NB4 (cell line): ENCODE measurements around the gene BATF3.

ENCODE experiments used
- POLR2A ChIP-seq: IDR thresholded peaks from 2 replicates; pipeline ENCODE4 v1.6.1; 2011; ENCODE audit warnings: mild to moderate bottlenecking; ENCODE audit not compliant: insufficient read length; ENCODE audit errors: extremely low read depth
- TF ChIP-seq, protein P1 (sequence below): IDR thresholded peaks from one replicate; pipeline ENCODE4 v1.5.1; 2012; ENCODE audit warnings: low read depth, low read length

- TF ChIP-seq, protein P1, sequence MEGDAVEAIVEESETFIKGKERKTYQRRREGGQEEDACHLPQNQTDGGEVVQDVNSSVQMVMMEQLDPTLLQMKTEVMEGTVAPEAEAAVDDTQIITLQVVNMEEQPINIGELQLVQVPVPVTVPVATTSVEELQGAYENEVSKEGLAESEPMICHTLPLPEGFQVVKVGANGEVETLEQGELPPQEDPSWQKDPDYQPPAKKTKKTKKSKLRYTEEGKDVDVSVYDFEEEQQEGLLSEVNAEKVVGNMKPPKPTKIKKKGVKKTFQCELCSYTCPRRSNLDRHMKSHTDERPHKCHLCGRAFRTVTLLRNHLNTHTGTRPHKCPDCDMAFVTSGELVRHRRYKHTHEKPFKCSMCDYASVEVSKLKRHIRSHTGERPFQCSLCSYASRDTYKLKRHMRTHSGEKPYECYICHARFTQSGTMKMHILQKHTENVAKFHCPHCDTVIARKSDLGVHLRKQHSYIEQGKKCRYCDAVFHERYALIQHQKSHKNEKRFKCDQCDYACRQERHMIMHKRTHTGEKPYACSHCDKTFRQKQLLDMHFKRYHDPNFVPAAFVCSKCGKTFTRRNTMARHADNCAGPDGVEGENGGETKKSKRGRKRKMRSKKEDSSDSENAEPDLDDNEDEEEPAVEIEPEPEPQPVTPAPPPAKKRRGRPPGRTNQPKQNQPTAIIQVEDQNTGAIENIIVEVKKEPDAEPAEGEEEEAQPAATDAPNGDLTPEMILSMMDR = no peak
- TF ChIP-seq POLR2A = no peak
These were observed 13.0 kb downstream of the BATF3 start for GRCh38 chr1:212686591-212686990.
